BE2C (cell line): Measurements from ENCODE around the gene SLC7A7.
"Not testable (repeated sequence)": the region's sequence is repeated elsewhere in the genome, so short reads cannot be mapped to it uniquely, and the experiment has no call there.

Experiments
- DNase-seq: peaks from one replicate; pipeline ENCODE4 v3.0.0-alpha.2; 2020
- H3K27me3 ChIP-seq: fragments of 250-450 bp; sonication (Bioruptor Pico); 2 replicates; pipeline ENCODE4 v1.5.1; 2020; ENCODE audit warnings: mild to moderate bottlenecking
- H3K36me3 ChIP-seq: fragments of 250-450 bp; sonication (Bioruptor Pico); 2 replicates; pipeline ENCODE4 v1.5.1; 2020; ENCODE audit warnings: mild to moderate bottlenecking
- H3K4me1 ChIP-seq: fragments of 250-450 bp; sonication (Bioruptor Pico); 2 replicates; pipeline ENCODE4 v1.5.1; 2020
- H3K4me3 ChIP-seq: 2 replicates; pipeline ENCODE4 v1.5.1; 2011; ENCODE audit warnings: low read depth, low read length
- H3K9me3 ChIP-seq: fragments of 250-450 bp; sonication (Bioruptor Pico); 2 replicates; pipeline ENCODE4 v1.5.1; 2020
- CTCF ChIP-seq: IDR thresholded peaks from 2 replicates; pipeline ENCODE4 v1.5.1; 2012; ENCODE audit warnings: mild to moderate bottlenecking, low read depth, low read length

The SLC7A7 gene

GRCh38 chr14:22796087-22796707 lies 19.0 kb downstream of the SLC7A7 start:
- Histone ChIP-seq H3K27me3 (peaks cover 55% of the 10 kb centered on the region), H3K4me1 (peaks cover 2% of the 10 kb centered on the region; the same call in 1 of the 2 replicates), H3K4me3 (no peak overlapping the region), H3K36me3 (no peaks in the 10 kb centered on the region), H3K9me3 (no peaks in the 10 kb centered on the region; the same call in 1 of the 2 replicates)
- TF ChIP-seq CTCF, result no peak
- no peak for DNase-seq

GRCh38 chr14:22794551-22794951 lies 20.7 kb downstream of the SLC7A7 start:
- Histone ChIP-seq H3K4me3 (no peak overlapping the region), H3K4me1 (peaks cover 2% of the 10 kb centered on the region; the same call in 1 of the 2 replicates), H3K36me3 (no peaks in the 10 kb centered on the region), H3K27me3 (peaks cover 43% of the 10 kb centered on the region), H3K9me3 (no peaks in the 10 kb centered on the region; the same call in 1 of the 2 replicates)
- no peak for TF ChIP-seq CTCF
- DNase-seq, result no peak

GRCh38 chr14:22793976-22794375 lies 21.3 kb downstream of the SLC7A7 start:
- Histone ChIP-seq H3K27me3 (peaks cover 40% of the 10 kb centered on the region), H3K4me3 (no peak overlapping the region), H3K36me3 (no peaks in the 10 kb centered on the region), H3K9me3 (no peaks in the 10 kb centered on the region; the same call in 1 of the 2 replicates), H3K4me1 (peaks cover 2% of the 10 kb centered on the region; the same call in 1 of the 2 replicates)
- no peak for TF ChIP-seq CTCF
- DNase-seq, result no peak

GRCh38 chr14:22793550-22793949 lies 21.7 kb downstream of the SLC7A7 start:
- not testable (repeated sequence) for H3K4me3 ChIP-seq, H3K9me3 ChIP-seq, H3K36me3 ChIP-seq, DNase-seq, H3K4me1 ChIP-seq
- H3K27me3 ChIP-seq, result peaks cover 36% of the 10 kb centered on the region

- Histone ChIP-seq H3K9me3 (no peaks in the 10 kb centered on the region; the same call in 1 of the 2 replicates), H3K27me3 (peaks cover 33% of the 10 kb centered on the region), H3K36me3 (no peaks in the 10 kb centered on the region), H3K4me1 (peaks cover 2% of the 10 kb centered on the region; the same call in 1 of the 2 replicates), H3K4me3 (no peak overlapping the region)
- no peak for DNase-seq
- TF ChIP-seq CTCF, result no peak
These were observed 23.1 kb downstream of the SLC7A7 start for GRCh38 chr14:22792158-22792557.

- Histone ChIP-seq H3K27me3 (peaks cover 26% of the 10 kb centered on the region), H3K36me3 (no peaks in the 10 kb centered on the region), H3K9me3 (no peaks in the 10 kb centered on the region; the same call in 1 of the 2 replicates), H3K4me3 (no peak overlapping the region), H3K4me1 (peaks cover 2% of the 10 kb centered on the region; the same call in 1 of the 2 replicates)
- DNase-seq, result no peak
- no peak for TF ChIP-seq CTCF
These were observed 23.9 kb downstream of the SLC7A7 start for GRCh38 chr14:22791301-22791700.
